Measurements from ENCODE around the gene ARHGEF19. TPM values are rescaled to one million over a fixed set of nuclear protein-coding genes. Genes with fewer than 3 reads are reported as not detected.

The ARHGEF19 gene
- total and polyA plus RNA-seq, 2 of the 13 experiments (the other 11 are each of a cell fraction or from before 2014, with no cell fraction given): 1.7 to 1.8 TPM

DNA sequence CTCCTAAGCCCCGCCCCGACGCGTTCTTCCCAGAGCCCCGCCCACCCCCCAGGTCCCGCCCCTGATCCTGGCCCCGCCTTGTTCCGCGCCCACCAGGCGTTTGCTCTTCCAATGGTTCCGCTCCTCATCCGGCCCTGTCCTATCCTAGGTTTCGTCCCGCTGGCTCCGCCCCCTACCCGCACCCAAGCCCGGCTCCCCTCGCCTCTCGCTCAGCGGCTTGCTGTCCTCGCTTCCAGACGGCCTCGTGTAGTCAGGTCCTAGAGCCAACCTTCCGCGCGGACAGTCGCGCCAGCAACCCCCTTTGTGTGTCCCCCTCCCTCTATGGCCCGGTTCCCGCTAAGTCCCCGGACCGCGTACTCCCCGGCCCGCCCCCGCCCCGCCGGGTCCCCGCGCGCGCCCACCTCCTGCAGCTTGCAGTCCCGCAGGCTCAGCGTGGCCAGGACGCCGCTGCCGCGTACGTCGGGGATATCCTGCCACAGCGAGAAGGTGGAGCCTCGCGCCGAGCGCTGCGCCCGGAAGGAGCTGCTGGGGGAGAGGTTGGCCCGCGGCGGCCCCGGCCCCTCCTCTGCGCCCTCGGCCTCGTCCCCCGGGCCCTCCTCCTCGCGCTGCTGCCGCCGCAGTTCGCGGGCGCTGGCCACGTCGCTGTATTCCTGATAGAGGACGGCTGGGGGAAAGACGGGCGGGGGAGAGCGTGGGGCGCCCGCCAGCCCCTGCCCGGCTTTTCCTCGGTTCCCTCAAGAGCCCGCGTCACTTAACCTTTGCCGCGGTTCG, 5.7 kb downstream of the ARHGEF19 start:
- H2AFZ ChIP-seq (ENCODE audit: low read length): no peak overlapping the region
- no peaks in the 10 kb centered on the region for H3K9me3 ChIP-seq (ENCODE audit: low read length)
- no peaks in the 10 kb centered on the region for H3K36me3 ChIP-seq (replicated peaks in 1 of 2; ENCODE audit: control insufficient read depth in 1 of 2, insufficient read depth in 2 of 2, low read length in 2 of 2)
- no peaks in the 10 kb centered on the region for H3K79me2 ChIP-seq (ENCODE audit: insufficient read depth, low read length)
- in situ Hi-C loops (cut with HindIII; ENCODE audit: extremely low pct_ligation_motif_present, low pct_unique_long_range_greater_than_20kb) (loop anchor here (5.0 kb wide), 1 partner anchor 36 kb away; no protein-coding TSS in a partner anchor), intact Hi-C loops (cut with micrococcal nuclease; ENCODE audit: unreplicated experiment) (no loop called here)
- BruUV-seq (replicated peaks): no TSS peak
- peak overlapping the region; percentile 86 for H3K4me2 ChIP-seq (ENCODE audit: low read depth, low read length)
- ChIA-PET CTCF (ENCODE audit: low intra/inter-chr PET ratio, low total read pairs) (no interaction called here), POLR2A (interaction anchor here (0.6 to 1.7 kb wide), 11 partner anchors 9 to 160 kb away, joined by 3 to 19 read pairs (median 3); partner anchors contain the start of genes CPLANE2 and SZRD1)
- H3K4me3 ChIP-seq (replicated peaks in 1 of 3; ENCODE audit: insufficient read depth in 1 of 3, low read depth in 2 of 3, low read length in 3 of 3): peak overlapping the region; percentile 40 to 82 (median 61); a peak in 5 of 6 replicates
- no peaks in the 10 kb centered on the region for H4K20me1 ChIP-seq (ENCODE audit: insufficient read depth, low read length)
- DNase-seq (ENCODE audit: low spot score) (peak; percentile 93), FAIRE-seq (peak; percentile 36), ATAC-seq (peak; percentile 91)
- H3K9ac ChIP-seq (ENCODE audit: insufficient read depth, low read depth, low read length): peak overlapping the region; percentile 66
- H3K27me3 ChIP-seq (ENCODE audit: control insufficient read depth in 1 of 2, insufficient read depth in 2 of 2, low read length in 2 of 2): peaks cover 9 to 36% of the 10 kb centered on the region in 2 experiments; a peak in 3 of 5 replicates
- H3K4me1 ChIP-seq (ENCODE audit: insufficient read depth, low read length): peaks cover 42% of the 10 kb centered on the region
- peak overlapping the region; percentile 81 for H3K27ac ChIP-seq (ENCODE audit: extremely low read length, insufficient read depth, low read length)
- WGBS (ENCODE audit: low lambda C conversion rate): 32% methylated on average over 11 of the region's 87 CpGs
- TF ChIP-seq HBP1 (CRISPR knock-in tag; IDR thresholded peaks at IDR 0.05; ENCODE audit: low read depth) (no peak), MAX (IDR thresholded peaks at IDR 0.05) (peak; percentile 86), CBX1 (IDR thresholded peaks at IDR 0.05; ENCODE audit: low read depth) (peak; percentile 14), CEBPG (CRISPR knock-in tag; IDR thresholded peaks at IDR 0.05) (no peak), ZFY (CRISPR knock-in tag; IDR thresholded peaks at IDR 0.05) (peak; percentile 46; the same call in 1 of the 2 replicates), NFYB (CRISPR knock-in tag; IDR thresholded peaks at IDR 0.05) (peak; percentile 67), ASH2L (IDR thresholded peaks at IDR 0.05; ENCODE audit: insufficient read length, low read depth, low read length) (peak; percentile 57), ZNF160 (CRISPR knock-in tag; IDR thresholded peaks at IDR 0.05) (no peak), SMC3 (IDR thresholded peaks at IDR 0.05; ENCODE audit: low read length) (no peak), REPIN1 (CRISPR knock-in tag; IDR thresholded peaks at IDR 0.05; ENCODE audit: borderline replicate concordance, low read depth) (peak; percentile 22; the same call in 1 of the 2 replicates), ZBTB44 (CRISPR knock-in tag; IDR thresholded peaks at IDR 0.05) (no peak), NKX3-1 (CRISPR knock-in tag; IDR thresholded peaks at IDR 0.05) (no peak)
- TF ChIP-seq, protein P1, sequence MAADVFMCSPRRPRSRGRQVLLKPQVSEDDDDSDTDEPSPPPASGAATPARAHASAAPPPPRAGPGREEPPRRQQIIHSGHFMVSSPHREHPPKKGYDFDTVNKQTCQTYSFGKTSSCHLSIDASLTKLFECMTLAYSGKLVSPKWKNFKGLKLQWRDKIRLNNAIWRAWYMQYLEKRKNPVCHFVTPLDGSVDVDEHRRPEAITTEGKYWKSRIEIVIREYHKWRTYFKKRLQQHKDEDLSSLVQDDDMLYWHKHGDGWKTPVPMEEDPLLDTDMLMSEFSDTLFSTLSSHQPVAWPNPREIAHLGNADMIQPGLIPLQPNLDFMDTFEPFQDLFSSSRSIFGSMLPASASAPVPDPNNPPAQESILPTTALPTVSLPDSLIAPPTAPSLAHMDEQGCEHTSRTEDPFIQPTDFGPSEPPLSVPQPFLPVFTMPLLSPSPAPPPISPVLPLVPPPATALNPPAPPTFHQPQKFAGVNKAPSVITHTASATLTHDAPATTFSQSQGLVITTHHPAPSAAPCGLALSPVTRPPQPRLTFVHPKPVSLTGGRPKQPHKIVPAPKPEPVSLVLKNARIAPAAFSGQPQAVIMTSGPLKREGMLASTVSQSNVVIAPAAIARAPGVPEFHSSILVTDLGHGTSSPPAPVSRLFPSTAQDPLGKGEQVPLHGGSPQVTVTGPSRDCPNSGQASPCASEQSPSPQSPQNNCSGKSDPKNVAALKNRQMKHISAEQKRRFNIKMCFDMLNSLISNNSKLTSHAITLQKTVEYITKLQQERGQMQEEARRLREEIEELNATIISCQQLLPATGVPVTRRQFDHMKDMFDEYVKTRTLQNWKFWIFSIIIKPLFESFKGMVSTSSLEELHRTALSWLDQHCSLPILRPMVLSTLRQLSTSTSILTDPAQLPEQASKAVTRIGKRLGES (CRISPR knock-in tag; IDR thresholded peaks at IDR 0.05; ENCODE audit: borderline replicate concordance): no peak
- TF ChIP-seq, protein P2, sequence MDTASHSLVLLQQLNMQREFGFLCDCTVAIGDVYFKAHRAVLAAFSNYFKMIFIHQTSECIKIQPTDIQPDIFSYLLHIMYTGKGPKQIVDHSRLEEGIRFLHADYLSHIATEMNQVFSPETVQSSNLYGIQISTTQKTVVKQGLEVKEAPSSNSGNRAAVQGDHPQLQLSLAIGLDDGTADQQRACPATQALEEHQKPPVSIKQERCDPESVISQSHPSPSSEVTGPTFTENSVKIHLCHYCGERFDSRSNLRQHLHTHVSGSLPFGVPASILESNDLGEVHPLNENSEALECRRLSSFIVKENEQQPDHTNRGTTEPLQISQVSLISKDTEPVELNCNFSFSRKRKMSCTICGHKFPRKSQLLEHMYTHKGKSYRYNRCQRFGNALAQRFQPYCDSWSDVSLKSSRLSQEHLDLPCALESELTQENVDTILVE (CRISPR knock-in tag; IDR thresholded peaks at IDR 0.05): peak; percentile 47; the same call in 1 of the 2 replicates
- TF ChIP-seq, protein P3, sequence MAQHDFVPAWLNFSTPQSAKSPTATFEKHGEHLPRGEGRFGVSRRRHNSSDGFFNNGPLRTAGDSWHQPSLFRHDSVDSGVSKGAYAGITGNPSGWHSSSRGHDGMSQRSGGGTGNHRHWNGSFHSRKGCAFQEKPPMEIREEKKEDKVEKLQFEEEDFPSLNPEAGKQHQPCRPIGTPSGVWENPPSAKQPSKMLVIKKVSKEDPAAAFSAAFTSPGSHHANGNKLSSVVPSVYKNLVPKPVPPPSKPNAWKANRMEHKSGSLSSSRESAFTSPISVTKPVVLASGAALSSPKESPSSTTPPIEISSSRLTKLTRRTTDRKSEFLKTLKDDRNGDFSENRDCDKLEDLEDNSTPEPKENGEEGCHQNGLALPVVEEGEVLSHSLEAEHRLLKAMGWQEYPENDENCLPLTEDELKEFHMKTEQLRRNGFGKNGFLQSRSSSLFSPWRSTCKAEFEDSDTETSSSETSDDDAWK (CRISPR knock-in tag; IDR thresholded peaks at IDR 0.05): no peak

Measured in HepG2 (cell line).